ENCODE data around the gene GIT1. TPM values are rescaled to one million over a fixed set of nuclear protein-coding genes. Genes with fewer than 3 reads are reported as not detected.
A peak's percentile ranks its signal among the peaks of the same experiment; 100 is the strongest.
"Not testable (repeated sequence)": the region's sequence is repeated elsewhere in the genome, so short reads cannot be mapped to it uniquely, and the experiment has no call there.

Gene GIT1
- total RNA-seq, 1 experiment from 2014 or later = 16.8 TPM

DNA sequence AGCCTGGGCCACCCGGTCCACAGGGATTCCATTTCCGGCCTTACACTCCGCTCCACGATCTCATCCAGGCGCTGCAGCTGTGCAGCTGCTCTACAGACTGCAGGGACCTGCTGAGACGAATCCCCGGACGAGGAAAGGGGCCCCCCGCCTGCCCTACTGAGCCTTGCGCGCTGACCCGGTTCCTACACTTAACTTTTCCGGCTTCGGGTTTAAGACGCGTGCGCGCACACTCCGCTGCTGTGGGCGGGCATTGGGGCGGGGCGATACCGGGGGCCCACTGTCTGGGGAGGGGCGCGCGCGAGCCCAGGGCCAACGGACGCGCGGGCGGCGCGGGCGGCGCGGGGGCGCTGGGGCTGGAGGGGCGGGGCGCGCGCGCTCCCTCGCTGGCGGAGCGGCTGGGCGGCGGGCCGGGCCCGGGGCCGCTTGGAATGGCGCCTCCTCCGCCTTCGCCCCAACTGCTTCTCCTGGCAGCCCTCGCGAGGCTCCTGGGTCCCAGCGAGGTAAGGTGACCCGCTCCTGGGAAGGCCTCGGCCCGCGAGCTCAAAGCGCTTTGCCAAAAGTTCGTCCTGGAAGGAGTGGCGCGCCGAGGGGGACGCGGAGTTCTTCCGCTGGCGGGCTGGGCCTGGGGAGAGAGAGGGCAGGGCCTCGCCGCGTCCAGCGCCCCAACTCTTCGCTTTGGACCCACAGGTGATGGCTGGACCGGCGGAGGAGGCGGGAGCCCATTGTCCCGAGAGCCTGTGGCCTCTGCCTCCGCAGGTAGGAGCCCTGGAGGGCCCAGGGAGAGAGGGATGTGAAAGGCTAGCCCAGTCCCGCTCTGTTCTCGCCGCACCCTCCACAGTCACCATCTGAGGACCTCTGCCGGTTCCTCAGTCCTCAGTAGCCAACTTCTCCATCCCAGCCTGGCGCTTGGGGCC is 20.9 kb downstream of the GIT1 start, which contains the start of gene TP53I13:
TSS of gene TP53I13 (plus strand) at position 371 of the 914 bp plus-strand sequence. CDS start at position 429, 58 bp downstream.
- peak within 1 kb of the TSS; percentile 50 for H3K27ac ChIP-seq
- H3K27me3 ChIP-seq (replicated peaks) = no peaks in the 10 kb centered on the region
- peaks cover 28% of the 10 kb centered on the region for H3K36me3 ChIP-seq
- no peaks in the 10 kb centered on the region for H3K9me3 ChIP-seq (replicated peaks)
- DNase-seq (ENCODE audit: low read depth in 1 of 2, low spot score in 2 of 2) = peak; percentile 83 to 88
- H3K4me3 ChIP-seq = peak within 1 kb of the TSS; percentile 84
- peaks cover 29% of the 10 kb centered on the region for H3K4me1 ChIP-seq (replicated peaks)

DNA sequence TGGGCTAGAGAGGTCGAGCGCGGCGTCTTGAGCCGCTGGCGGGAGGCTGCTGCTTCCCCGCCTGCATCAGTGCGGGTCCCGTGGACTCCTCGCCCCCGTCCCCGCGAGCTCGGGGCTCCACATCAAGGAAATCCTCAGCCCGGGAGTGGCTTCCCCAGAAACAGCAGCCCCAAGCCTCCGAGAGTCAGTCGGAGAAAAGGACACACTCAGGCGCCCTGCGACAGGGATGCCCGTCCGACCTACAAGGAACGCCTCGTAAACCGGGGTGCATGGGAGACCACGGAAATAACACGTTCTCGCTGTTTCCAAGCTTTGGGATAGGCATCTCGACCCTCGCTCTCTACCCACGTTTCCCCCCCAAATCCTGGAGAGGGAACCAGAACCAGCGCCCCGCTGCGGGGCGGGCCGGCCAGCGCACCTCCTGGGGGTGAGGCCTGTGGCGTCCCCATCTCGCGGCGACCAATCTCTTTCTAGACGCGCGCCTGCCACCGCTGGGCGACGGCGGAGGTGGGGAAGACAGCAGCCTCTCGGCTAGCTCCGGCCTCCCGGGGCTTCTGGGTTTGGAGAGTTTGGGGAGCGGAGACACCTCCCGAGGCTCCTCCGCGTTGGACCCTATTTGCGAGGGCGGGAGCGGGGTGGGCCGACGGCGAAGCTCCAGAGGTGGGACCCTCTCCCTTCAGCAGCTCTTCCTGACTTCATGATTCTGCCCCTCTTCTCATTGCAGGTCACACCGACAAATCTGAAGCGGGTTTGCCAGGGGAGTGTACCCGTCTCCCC is 21.7 kb downstream of the GIT1 start:
- peaks cover 29% of the 10 kb centered on the region for H3K4me1 ChIP-seq (replicated peaks)
- H3K4me3 ChIP-seq = peak overlapping the region; percentile 84
- no peaks in the 10 kb centered on the region for H3K9me3 ChIP-seq (replicated peaks)
- no peaks in the 10 kb centered on the region for H3K27me3 ChIP-seq (replicated peaks)
- H3K27ac ChIP-seq = peak overlapping the region; percentile 26; the same call in 1 of the 2 replicates
- peaks cover 19% of the 10 kb centered on the region for H3K36me3 ChIP-seq
- DNase-seq (ENCODE audit: low read depth in 1 of 2, low spot score in 2 of 2) = peak; percentile 76 to 78

DNA sequence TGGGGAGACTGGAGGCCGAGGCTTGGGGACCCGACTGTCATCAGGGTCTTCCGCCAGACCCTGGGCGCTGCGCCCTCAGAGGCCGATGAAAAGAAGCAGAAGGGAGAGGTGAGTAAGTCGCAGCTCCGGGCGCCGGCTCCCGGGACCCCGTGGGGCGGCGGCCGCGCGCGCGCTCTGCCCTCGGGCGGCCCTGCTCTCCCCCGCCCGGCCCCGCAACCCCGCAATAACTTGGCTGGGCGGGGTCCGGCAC is 22.2 kb downstream of the GIT1 start:
- no peaks in the 10 kb centered on the region for H3K9me3 ChIP-seq (replicated peaks)
- H3K4me3 ChIP-seq = peak overlapping the region; percentile 84
- peaks cover 19% of the 10 kb centered on the region for H3K36me3 ChIP-seq
- H3K27ac ChIP-seq = 0 out of 2 replicates have a peak overlapping the region, but pooled peaks have one; percentile 3
- peak in 1 of 2 experiments; percentile 56 for DNase-seq (ENCODE audit: low read depth in 1 of 2, low spot score in 2 of 2)
- H3K4me1 ChIP-seq (replicated peaks) = peaks cover 29% of the 10 kb centered on the region
- H3K27me3 ChIP-seq (replicated peaks) = no peaks in the 10 kb centered on the region

DNA sequence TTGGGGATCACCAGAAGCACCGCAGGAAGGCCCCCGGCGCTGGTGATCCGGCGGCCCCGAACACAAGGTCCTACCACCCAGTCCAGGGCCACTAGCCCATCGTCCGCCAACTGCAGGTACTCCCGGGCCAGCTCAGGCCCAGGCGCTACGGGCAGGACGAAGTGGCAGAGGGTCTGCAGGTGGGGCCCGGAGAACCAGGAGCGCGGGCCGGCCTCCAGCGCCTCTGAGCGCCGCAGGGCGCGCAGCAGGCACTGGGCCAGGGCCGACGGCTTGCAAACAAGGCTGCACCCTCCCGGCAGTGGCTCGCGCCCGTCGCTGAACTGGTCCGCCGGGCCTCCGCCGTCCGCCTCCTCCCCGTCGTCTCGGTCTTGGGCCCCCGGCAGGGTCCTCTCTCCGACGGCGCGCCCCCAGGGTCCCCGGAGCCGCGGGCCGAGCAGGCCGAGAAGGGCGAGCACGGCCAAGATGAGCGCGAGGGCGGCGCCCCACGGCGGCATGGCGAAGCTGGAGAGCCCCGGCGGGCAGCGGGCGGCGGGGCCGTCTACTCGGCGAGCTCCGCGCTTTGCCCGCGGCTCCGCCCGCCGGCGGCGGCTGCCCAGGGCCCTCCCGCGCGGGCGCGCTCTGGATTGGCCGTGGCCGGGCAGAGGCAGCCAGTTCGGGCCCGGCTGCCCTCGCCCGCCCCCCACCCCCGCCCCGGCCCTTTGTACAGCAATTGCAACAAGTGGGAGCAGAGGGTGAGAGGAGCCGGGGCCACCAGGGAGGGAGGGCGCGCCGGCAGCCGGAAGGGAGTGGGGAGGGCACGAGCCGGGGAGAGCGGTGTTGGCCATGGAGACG is 22.8 kb downstream of the GIT1 start, which contains the start of gene ABHD15:
TSS of gene ABHD15 (minus strand) at position 565 of the 831 bp plus-strand sequence. CDS start at position 494, 71 bp downstream.
- Histone ChIP-seq H3K27ac (0 out of 2 replicates have a peak within 1 kb of the TSS, but pooled peaks have one; percentile 3), H3K4me3 (peak within 1 kb of the TSS; percentile 84), H3K4me1 (replicated peaks) (peaks cover 29% of the 10 kb centered on the region), H3K9me3 (replicated peaks) (no peaks in the 10 kb centered on the region), H3K27me3 (replicated peaks) (no peaks in the 10 kb centered on the region), H3K36me3 (peaks cover 16% of the 10 kb centered on the region)
- peak; percentile 60 to 67 for DNase-seq (ENCODE audit: low read depth in 1 of 2, low spot score in 2 of 2)

DNA sequence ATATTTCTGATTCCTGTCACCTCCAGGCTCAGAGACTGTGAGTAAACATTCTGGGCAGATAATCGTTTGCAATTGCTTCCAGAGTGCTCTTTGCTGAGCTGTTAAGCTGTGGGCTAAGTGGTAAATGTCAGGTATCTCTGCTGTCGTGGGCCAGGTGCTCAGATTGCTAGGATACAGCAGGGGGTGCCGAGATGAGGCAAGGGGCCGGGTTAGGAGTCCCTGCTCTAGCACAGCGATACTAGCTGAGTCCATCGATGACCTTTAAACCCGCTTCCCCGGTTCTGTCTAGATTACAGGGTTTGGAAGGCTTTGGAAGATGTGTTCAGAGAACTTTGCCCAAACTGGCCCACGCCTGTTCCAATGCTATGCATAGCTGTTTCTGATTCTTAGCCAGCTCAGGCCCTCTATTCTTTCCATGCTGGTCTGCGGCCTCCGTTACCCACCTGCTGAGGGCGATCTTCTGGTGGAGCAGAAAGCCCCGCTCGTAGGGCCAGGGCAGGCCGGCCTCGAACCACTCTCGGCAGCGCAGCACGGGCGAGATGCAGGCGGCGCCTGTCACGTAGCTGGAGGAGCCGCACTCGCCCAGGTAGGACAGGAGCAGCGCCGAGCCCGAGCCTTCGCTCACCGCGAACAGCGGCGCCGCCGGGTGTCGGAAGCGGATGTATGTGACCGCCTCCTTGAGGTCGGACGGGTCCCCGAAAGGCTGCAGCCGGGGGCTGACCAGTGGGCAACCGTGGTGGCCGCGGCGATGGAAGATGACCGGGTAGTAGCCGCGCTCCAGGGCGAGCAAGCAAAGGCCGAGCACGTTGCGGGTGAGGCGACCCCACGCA is 23.6 kb downstream of the GIT1 start:
- DNase-seq (ENCODE audit: low read depth in 1 of 2, low spot score in 2 of 2) = no peak
- no peaks in the 10 kb centered on the region for H3K27me3 ChIP-seq (replicated peaks)
- H3K27ac ChIP-seq = no peak overlapping the region
- H3K36me3 ChIP-seq = peaks cover 10% of the 10 kb centered on the region
- H3K9me3 ChIP-seq (replicated peaks) = no peaks in the 10 kb centered on the region
- peak overlapping the region; percentile 84 for H3K4me3 ChIP-seq
- peaks cover 29% of the 10 kb centered on the region for H3K4me1 ChIP-seq (replicated peaks)

DNA sequence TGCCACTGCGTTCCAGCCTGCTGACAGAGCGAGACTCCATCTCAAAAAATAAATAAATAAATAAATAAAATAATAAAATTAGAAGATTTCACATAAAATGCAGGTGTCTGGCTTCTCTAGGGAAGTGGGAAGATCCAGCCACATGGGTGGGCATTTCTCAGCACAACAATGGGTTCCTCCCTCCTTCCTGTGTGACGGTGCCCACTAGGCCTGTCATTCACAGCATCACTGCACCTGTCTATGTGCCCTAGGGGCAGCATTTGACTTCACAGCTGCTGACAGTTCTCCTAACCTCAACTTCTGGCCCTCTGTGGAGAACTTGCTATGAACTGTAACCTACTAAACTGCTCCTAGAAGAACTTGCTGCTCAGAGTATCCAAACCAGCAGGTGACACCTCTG is 25.6 kb downstream of the GIT1 start:
- Histone ChIP-seq H3K4me1 (replicated peaks) (peaks cover 21% of the 10 kb centered on the region), H3K4me3 (no peak overlapping the region), H3K27ac (no peak overlapping the region), H3K9me3 (replicated peaks) (no peaks in the 10 kb centered on the region), H3K27me3 (replicated peaks) (no peaks in the 10 kb centered on the region), H3K36me3 (peaks cover 2% of the 10 kb centered on the region)
- DNase-seq (ENCODE audit: low read depth in 1 of 2, low spot score in 2 of 2) = no peak

DNA sequence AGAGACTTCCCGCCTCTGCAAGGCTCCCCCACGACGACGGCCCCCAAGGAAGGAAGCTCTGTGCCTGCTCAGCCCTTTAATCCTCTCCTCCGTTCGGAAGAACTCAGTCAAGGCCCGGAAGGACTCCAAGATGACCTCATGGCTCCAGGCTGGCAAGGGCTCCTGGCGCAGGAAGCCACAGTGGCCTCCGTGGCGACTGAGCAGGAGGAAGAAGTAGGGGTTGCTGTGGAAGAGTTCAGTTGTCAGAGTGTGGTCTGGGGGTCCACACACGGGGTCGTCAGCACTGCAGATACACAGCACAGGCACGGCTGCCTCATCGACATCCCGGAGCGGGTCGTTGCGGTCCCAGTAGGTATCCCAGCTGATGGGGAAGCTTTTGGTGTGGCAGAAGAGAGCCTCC is 26.8 kb downstream of the GIT1 start:
- Histone ChIP-seq H3K27ac (no peak overlapping the region), H3K36me3 (no peaks in the 10 kb centered on the region; the same call in 1 of the 2 replicates)

DNA sequence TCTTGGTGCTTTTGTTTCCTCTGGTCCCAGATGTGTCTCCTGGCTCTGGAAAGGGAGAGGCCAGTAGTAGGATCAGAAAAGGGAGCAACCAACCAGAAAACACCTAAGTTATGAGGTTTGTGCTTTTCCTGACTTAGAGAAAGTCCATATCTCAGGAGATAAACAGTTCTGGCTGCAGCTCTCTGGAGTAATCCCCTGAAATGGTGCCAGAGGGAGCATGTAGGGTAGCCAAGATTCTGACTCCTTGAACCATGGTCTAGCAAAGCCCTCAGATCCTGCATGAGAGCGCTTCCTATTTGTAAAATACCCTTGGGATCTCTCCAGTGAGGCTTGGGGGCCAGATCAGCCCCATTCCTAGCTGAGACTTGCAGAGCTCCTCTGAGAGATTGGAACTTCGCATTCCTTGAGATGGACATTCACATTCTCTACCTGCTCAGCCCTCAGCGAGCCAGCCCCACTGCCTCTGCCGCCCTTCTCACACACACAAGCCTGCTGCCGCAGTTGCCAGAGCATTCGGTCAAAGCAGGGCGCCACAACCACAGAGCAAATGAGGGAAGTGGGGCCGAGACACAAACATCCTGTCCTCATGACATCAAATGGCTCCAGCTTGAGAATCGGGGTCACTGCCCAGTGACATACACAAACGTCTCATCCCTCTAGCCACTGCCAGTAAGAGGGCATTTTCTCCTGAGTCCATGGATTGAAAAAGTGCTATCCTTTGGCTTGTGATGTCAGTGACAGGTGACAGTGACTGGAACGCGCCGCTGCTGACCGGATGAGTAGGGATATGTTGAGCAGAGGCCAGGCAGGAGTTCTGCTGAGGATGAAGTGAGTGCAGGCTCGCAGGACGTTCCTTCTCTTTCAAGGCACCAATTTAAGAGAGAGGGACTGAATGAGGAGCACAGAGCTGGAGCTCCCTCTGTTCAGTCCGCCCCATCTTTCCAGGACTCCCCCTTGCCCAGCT is 27.6 kb downstream of the GIT1 start:
- H3K4me1 ChIP-seq (replicated peaks) = peaks cover 9% of the 10 kb centered on the region
- no peaks in the 10 kb centered on the region; the same call in 1 of the 2 replicates for H3K36me3 ChIP-seq
- no peak overlapping the region for H3K4me3 ChIP-seq
- H3K27ac ChIP-seq = no peak overlapping the region
- H3K9me3 ChIP-seq (replicated peaks) = no peaks in the 10 kb centered on the region
- DNase-seq (ENCODE audit: low read depth in 1 of 2, low spot score in 2 of 2) = peak in 1 of 2 experiments; percentile 3
- no peaks in the 10 kb centered on the region for H3K27me3 ChIP-seq (replicated peaks)

More for the DNA sequence above, 26.8 kb downstream of the GIT1 start:
- Histone ChIP-seq H3K4me3 (no peak overlapping the region), H3K27me3 (replicated peaks) (no peaks in the 10 kb centered on the region), H3K9me3 (replicated peaks) (no peaks in the 10 kb centered on the region), H3K4me1 (replicated peaks) (peaks cover 14% of the 10 kb centered on the region)
- no peak for DNase-seq (ENCODE audit: low read depth in 1 of 2, low spot score in 2 of 2)

DNA sequence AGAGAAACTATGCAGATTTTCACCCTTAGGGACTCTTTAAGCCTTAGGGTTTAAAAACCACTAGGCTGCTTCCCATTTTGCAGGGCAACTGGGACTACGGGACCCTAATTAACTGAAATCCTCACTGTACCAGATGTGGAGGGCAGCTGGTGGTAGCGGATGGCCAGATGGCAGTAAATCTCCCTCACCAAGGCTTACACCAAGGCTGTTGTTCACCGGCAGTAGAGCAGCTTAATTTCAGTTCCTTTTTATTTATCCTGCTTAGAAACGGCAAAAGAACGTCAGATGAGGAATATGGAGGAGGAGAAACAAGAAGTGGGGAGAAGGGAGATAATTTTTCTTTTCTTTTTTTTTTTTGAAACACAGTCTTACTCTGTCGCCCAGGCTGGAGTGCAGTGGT is 29.1 kb downstream of the GIT1 start:
- no peaks in the 10 kb centered on the region for H3K9me3 ChIP-seq (replicated peaks)
- H3K27ac ChIP-seq = no peak overlapping the region
- no peaks in the 10 kb centered on the region for H3K27me3 ChIP-seq (replicated peaks)
- H3K4me3 ChIP-seq = no peak overlapping the region
- no peaks in the 10 kb centered on the region for H3K4me1 ChIP-seq (replicated peaks)
- no peaks in the 10 kb centered on the region; the same call in 1 of the 2 replicates for H3K36me3 ChIP-seq
- DNase-seq (ENCODE audit: low read depth in 1 of 2, low spot score in 2 of 2) = peak in 1 of 2 experiments; percentile 1

DNA sequence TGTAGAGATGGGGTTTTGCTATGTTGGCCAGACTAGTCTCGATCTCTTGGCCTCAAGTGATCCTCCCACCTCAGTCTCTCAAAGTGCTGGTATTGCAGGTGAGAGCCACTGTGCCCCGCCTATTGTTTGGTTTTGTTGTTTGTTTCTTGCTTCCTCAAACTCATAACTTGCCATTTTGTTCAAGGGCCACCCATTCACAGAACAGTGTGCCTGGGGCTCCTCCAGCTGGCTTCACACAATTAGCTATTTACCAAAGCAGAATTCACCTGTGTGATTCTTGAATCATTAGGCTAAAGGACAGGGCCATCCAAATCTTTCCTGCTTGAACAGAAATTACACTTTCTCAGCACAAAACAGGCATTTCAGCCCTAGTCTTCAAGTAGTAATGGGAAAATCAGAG is 29.8 kb downstream of the GIT1 start:
- Histone ChIP-seq H3K27ac (no peak overlapping the region), H3K9me3 (replicated peaks) (no peaks in the 10 kb centered on the region), H3K4me1 (replicated peaks) (no peaks in the 10 kb centered on the region), H3K27me3 (replicated peaks) (no peaks in the 10 kb centered on the region), H3K4me3 (no peak overlapping the region), H3K36me3 (no peaks in the 10 kb centered on the region; the same call in 1 of the 2 replicates)
- no peak for DNase-seq (ENCODE audit: low read depth in 1 of 2, low spot score in 2 of 2)

DNA sequence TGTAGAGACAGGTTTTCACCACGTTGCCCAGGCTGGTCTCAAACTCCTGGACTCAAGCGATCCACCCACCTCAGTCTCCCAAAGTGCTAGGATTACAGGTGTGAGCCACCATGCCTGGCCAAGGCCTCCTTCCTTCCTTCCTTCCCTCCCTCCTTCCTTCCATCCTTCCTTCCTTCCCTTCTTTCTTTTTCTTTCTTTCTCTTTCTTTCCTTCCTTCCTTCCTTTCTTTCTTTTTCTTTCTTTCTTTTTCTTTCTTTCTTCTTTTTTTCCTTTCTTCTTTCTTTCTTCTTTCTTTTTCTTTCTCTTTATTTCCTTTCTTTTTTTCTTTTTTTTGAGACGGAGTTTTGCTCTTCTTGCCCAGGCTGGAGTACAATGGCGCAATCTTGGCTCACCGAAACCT is 31.3 kb downstream of the GIT1 start:
- H3K27me3 ChIP-seq (replicated peaks); H3K4me3 ChIP-seq; H3K4me1 ChIP-seq (replicated peaks); H3K9me3 ChIP-seq (replicated peaks); H3K36me3 ChIP-seq; H3K27ac ChIP-seq; DNase-seq (ENCODE audit: low read depth in 1 of 2, low spot score in 2 of 2): not testable (repeated sequence)

DNA sequence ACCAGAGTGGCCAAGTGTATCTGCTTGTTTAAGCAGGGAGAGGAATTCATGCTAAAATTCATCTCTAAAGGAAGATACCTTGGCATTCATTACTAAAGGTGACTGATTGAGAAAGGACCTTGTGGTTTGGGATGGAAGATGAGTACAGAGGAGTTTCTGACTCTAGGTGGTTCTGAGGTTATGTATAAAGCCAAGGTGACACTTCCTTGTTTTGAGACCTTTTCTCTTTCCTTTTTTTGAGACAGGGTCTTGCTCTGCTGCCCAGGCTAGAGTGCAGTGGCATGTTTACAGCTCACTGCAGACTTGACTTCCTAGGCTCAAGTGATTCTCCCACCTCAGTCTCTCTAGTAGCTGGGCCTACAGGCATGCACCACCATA is 31.7 kb downstream of the GIT1 start:
- Histone ChIP-seq H3K9me3 (replicated peaks) (no peaks in the 10 kb centered on the region), H3K27me3 (replicated peaks) (no peaks in the 10 kb centered on the region), H3K4me1 (replicated peaks) (no peaks in the 10 kb centered on the region), H3K4me3 (no peak overlapping the region), H3K27ac (no peak overlapping the region), H3K36me3 (no peaks in the 10 kb centered on the region; the same call in 1 of the 2 replicates)
- DNase-seq (ENCODE audit: low read depth in 1 of 2, low spot score in 2 of 2) = no peak
